ENCODE measurements around the gene PTPRT. TPM values are rescaled to one million over a fixed set of nuclear protein-coding genes. Genes with fewer than 3 reads are reported as not detected.
A peak's percentile ranks its signal among the peaks of the same experiment; 100 is the strongest.

Gene PTPRT
- polyA plus RNA-seq, 10 donors, result 0.35 to 1.8 (median 0.64) TPM

- DNase-seq, result peak; percentile 17 to 69 (median 38)
Measured at GRCh38 chr20:42204109-42204660, 985.5 kb downstream of the PTPRT start.

- DNase-seq, result no peak
Measured at GRCh38 chr20:42197599-42197998, 992.1 kb downstream of the PTPRT start.

DNA sequence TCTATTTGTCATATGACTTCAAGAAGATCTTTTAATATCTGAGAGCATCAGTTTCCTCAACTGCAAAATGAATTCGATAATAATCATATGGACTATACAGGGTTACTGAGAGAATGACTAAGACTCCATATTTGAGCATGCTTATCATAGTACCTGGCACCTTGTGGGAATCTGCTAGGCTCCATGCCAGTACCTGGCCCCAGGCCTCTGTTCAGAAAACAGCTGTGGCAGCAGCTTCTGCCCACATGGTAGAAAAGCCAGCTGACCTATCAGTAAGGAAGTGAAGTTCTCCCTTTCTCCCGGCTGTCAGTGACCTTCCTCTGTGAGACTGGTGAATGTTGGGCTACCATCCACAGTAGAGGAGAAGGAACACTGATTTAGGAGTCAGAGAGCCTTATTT lies 996.6 kb downstream of the PTPRT start:
- no peak for DNase-seq

DNA sequence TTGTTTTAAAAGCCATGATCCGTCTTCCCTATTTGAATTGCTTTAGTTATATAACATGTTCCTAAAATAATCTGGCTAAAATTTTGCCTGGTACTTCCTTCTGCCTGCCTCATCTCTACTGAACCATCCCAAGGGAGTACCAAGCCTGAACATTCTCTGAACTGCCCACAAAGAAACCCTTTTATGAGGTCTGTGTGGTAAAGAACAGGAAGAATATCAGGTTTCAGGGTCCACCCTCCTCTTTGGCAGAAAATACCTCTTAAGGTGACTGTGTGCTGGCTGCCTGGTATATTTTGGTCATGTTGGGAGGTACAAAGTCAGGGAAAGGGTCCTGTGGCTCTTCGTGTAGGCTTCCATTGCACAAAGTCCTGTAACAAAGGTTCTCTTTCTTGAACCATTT lies 997.4 kb downstream of the PTPRT start:
- no peak for DNase-seq

DNA sequence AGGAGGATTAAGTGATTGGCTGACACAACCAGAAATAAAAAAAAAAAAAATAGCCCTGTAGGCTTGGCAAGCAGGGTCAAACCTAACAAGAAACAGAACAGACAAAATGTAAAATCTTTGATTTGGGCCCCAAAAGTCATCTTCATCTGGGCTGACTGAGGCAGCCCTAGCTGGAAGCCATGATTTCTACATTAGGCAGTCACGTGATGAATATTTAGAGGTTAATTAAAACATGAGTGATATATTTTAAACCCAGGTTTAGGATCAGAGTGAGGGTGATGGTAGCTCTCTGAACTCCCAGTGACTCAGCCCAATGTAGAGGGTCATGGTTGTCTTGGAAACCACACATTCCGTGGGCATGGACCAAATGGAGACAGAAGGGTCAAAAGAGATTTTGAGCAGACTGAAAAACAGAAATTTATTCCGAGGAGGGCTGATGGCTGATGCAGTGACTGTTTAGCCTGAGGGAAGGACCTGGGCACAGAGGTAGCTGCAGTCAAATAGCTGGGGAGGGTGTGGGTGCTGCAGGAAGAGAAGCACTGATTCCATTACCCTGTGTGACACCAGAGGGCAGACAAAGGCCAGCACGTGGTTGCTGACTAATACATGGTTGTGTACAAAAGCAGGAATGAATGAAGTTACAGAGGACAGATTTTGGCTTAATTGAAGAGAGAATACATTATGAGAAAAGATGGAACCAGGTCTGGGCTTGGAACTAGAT lies 998.4 kb downstream of the PTPRT start:
- DNase-seq, result no peak

- peak in 1 of 3 donors; percentile 8 for DNase-seq
Measured at GRCh38 chr20:42190084-42190483, 999.6 kb downstream of the PTPRT start.

DNA sequence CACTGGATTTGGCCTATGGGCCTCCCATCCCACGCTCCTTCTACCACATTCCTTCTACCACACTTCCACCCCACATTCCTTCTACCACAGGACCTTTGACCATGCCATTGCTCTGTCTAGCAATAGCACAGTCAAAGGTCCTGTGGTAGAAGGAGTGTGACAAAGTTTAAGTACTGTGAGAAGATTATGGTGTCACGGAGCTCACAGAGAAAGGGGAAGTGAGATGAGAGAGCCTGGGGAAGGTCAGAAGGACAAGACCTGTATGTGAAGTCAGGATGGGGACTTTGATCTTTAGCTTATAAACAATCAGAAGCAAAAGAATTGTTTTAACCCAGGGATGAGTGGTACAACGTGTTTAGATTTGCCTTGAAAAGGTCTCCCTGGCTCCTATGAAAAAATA lies 1003.4 kb downstream of the PTPRT start:
- no peak for DNase-seq

GRCh38 chr20:42183147-42183546 lies 1006.6 kb downstream of the PTPRT start:
- no peak for DNase-seq

GRCh38 chr20:42181064-42181463 lies 1008.6 kb downstream of the PTPRT start:
- DNase-seq, result no peak

DNA sequence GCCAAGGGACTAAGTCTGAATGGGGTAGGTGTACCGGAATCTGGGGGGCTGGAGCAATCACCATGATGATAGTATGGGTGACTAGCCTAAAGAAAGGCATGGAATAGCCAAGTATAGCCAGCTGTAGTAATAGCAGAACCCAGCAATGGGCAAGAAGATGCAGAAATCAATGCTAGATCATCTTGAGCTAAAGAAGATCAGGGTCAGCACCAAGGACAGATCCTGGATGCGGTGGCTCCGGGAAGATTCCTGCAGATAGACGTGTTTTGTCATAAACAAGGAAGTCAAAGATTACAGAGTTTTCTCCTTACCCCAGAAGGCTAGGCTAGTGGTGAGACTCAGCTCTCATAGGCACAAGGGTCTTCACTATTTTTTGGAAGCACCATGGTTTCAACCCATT lies 1009.9 kb downstream of the PTPRT start:
- DNase-seq, result peak; percentile 11 to 69 (median 52)

DNA sequence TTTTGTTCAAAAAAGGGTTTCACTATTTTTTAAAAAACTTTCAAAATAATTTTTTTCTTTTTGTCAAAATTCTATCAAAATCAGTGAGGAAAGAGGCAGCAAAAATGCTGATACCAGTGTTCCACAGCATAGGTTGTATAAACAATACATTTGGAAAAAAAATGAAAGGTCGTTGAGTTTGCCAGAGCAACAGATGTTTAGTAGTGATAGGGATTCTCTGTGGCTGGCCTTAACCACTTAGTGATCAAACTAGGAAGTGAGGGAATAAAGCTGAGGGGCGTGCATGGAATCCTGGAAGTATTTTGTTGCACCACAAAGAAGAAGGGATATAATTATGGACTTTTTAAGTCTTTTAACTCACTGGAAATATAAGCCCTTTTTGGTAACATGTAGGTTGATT lies 1016.3 kb downstream of the PTPRT start:
- DNase-seq, result no peak

GRCh38 chr20:42164121-42164890 lies 1025.4 kb downstream of the PTPRT start:
- no peak for DNase-seq

GRCh38 chr20:42161228-42161829 lies 1028.4 kb downstream of the PTPRT start:
- DNase-seq, result no peak

DNA sequence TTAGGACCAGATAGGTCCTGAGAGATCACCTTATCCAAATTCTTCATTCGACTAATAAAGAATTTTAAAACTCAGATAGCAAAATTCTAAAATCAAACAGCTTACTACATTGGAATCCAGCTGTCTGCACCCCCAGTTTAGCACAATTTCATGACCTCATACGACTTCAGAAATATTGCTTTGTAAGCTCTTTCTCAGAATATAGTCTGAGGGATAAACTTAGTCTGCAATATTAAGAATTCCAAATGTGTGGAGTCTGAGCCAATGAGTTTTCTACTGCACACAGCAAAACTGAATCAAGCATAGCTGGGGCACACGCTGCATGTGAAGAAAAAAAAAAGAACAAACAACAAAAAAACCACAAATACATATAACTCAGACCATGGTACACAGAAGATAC lies 1029.9 kb downstream of the PTPRT start:
- DNase-seq, result peak in 2 of 3 donors; percentile 4 to 20

GRCh38 chr20:42158272-42158671 lies 1031.4 kb downstream of the PTPRT start:
- no peak for DNase-seq

- DNase-seq, result no peak
Measured at GRCh38 chr20:42155586-42155985, 1034.1 kb downstream of the PTPRT start.

- no peak for DNase-seq
Measured at GRCh38 chr20:42152575-42152974, 1037.1 kb downstream of the PTPRT start.

GRCh38 chr20:42150230-42150629 lies 1039.5 kb downstream of the PTPRT start:
- DNase-seq, result no peak

DNA sequence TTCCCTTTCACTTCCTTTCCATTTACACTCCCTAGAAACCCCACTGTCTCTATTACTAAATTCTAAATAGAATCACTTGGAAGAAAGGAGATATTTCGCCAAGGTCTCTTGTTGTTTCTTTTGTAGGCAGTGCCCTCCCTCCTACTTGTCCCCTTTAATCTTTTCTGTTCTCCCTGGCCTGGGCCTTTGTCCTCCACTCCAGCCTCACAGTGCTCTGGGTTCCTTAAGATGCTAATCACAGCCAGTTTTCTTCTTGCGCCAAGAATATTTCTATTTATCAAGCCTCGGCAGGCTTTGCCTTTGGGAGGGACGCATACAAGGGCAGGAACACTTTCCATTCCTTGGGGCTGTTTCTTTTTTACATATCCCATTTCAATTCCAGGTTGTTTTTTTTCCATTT lies 1051.0 kb downstream of the PTPRT start:
- no peak for DNase-seq

DNA sequence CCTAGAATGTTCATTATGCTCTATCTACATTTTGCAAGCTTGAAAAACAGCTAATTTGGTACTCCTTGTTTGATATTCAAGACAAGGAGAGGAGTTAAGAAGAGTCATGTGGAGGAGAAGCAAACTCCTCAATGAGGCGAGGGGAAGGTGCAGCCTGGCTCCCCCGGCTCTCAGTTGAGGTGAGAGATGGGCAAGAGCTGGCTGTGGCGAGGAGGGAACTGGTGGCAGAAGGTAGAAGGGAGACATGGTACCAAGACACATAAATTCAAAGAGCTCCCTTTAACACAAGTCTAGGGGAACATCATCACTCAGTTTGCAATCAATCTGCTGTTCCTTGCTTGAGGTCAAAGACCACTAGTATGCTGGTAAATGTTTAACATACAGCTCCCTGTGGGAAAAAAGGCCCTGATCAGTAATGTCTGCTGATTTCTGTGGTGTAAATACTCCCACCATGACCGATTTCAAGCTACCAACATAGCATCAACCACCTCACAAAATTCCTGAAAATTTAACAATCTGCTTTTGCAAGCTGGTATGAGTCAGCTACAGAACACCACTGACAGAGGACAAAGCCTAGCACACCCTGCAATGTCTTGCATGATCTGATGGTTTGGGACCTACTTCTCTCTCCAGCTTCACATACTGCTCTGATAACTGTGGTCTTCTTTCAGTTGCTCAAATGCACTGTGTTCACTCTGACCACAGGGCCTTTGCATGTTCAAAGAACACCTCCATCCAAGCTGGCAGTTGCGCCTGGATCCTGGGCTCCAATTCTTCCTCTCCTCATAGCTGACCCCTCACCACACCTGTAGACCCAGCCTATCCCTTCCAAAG lies 1055.2 kb downstream of the PTPRT start:
- DNase-seq, result no peak

DNA sequence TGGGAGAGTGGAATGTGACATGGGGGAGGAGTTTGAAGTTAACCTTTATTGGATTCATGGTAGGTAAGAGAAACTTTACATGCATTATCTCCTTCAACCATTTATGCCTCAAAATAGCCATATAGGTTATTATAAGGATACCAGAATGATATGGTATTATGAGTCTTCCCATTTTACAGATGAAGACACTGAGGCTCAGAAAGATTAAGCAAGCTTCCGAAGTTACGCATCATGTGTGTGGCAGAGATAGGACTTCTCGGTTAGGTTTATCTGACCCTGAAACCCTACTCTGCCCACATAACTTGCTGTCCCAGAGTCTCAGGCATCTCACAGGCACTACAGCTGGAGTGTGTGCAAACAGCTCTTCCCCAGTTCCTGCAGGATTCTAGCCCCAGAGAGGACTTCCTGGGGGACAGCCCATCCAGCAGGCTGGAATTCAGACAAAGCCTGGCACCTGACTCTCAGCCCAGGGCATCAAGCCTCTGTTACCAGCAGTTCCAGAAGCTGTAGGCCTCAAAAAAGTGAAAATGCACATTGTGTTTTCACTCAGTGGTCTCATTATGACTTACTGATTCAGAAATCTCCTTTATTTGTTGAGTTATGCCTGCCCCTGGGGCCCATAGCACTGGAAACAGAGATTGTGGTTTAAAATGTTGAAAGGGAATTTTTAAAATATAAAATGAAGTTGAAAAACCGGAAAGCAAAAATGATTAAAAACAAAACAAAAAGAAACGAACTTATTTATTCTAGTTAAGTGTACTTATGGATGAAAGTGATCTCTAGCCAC lies 1058.7 kb downstream of the PTPRT start:
- DNase-seq, result no peak

All from muscle of back (tissue), 11 donors.